ENCODE data around the gene CYP4F11.

The CYP4F11 gene

GRCh38 chr19:15936950-15937349 lies 2.6 kb upstream of the CYP4F11 start:
- TF ChIP-seq GATA3 (IDR thresholded peaks at IDR 0.05; ENCODE audit: low read depth, low read length): no peak
- no peak for TF ChIP-seq GATA2 (IDR thresholded peaks at IDR 0.05; ENCODE audit: low read depth, low read length)

- TF ChIP-seq GATA3 (IDR thresholded peaks at IDR 0.05; ENCODE audit: low read depth, low read length): no peak
- TF ChIP-seq GATA2 (IDR thresholded peaks at IDR 0.05; ENCODE audit: low read depth, low read length): no peak
These were observed 1.8 kb upstream of the CYP4F11 start for GRCh38 chr19:15936173-15936572.

- no peak for TF ChIP-seq GATA2 (IDR thresholded peaks at IDR 0.05; ENCODE audit: low read depth, low read length)
- no peak for TF ChIP-seq GATA3 (IDR thresholded peaks at IDR 0.05; ENCODE audit: low read depth, low read length)
These were observed 906 bp upstream of the CYP4F11 start for GRCh38 chr19:15935167-15935702.

- TF ChIP-seq GATA2 (IDR thresholded peaks at IDR 0.05; ENCODE audit: low read depth, low read length): no peak
- TF ChIP-seq GATA3 (IDR thresholded peaks at IDR 0.05; ENCODE audit: low read depth, low read length): no peak
These were observed 6.0 kb downstream of the CYP4F11 start for GRCh38 chr19:15928321-15928720.

- no peak for TF ChIP-seq GATA2 (IDR thresholded peaks at IDR 0.05; ENCODE audit: low read depth, low read length)
- no peak for TF ChIP-seq GATA3 (IDR thresholded peaks at IDR 0.05; ENCODE audit: low read depth, low read length)
These were observed 7.8 kb downstream of the CYP4F11 start for GRCh38 chr19:15926484-15926883.

GRCh38 chr19:15923702-15924101 lies 10.6 kb downstream of the CYP4F11 start:
- TF ChIP-seq GATA2 (IDR thresholded peaks at IDR 0.05; ENCODE audit: low read depth, low read length) (no peak), GATA3 (IDR thresholded peaks at IDR 0.05; ENCODE audit: low read depth, low read length) (no peak)

- no peak for TF ChIP-seq GATA3 (IDR thresholded peaks at IDR 0.05; ENCODE audit: low read depth, low read length)
- no peak for TF ChIP-seq GATA2 (IDR thresholded peaks at IDR 0.05; ENCODE audit: low read depth, low read length)
These were observed 12.3 kb downstream of the CYP4F11 start for GRCh38 chr19:15922021-15922420.

GRCh38 chr19:15919243-15919642 lies 15.1 kb downstream of the CYP4F11 start:
- TF ChIP-seq GATA2 (IDR thresholded peaks at IDR 0.05; ENCODE audit: low read depth, low read length) (no peak), GATA3 (IDR thresholded peaks at IDR 0.05; ENCODE audit: low read depth, low read length) (no peak)

GRCh38 chr19:15915109-15915508 lies 19.2 kb downstream of the CYP4F11 start:
- TF ChIP-seq GATA3 (IDR thresholded peaks at IDR 0.05; ENCODE audit: low read depth, low read length) (no peak), GATA2 (IDR thresholded peaks at IDR 0.05; ENCODE audit: low read depth, low read length) (no peak)

GRCh38 chr19:15913830-15914229 lies 20.5 kb downstream of the CYP4F11 start:
- TF ChIP-seq GATA3 (IDR thresholded peaks at IDR 0.05; ENCODE audit: low read depth, low read length): no peak
- TF ChIP-seq GATA2 (IDR thresholded peaks at IDR 0.05; ENCODE audit: low read depth, low read length): no peak

GRCh38 chr19:15913384-15913783 lies 20.9 kb downstream of the CYP4F11 start:
- TF ChIP-seq GATA2 (IDR thresholded peaks at IDR 0.05; ENCODE audit: low read depth, low read length) (no peak), GATA3 (IDR thresholded peaks at IDR 0.05; ENCODE audit: low read depth, low read length) (no peak)

- TF ChIP-seq GATA2 (IDR thresholded peaks at IDR 0.05; ENCODE audit: low read depth, low read length) (no peak), GATA3 (IDR thresholded peaks at IDR 0.05; ENCODE audit: low read depth, low read length) (no peak)
These were observed 22.6 kb downstream of the CYP4F11 start for GRCh38 chr19:15911599-15912235.

- TF ChIP-seq GATA2 (IDR thresholded peaks at IDR 0.05; ENCODE audit: low read depth, low read length) (no peak), GATA3 (IDR thresholded peaks at IDR 0.05; ENCODE audit: low read depth, low read length) (no peak)
These were observed 29.3 kb downstream of the CYP4F11 start for GRCh38 chr19:15905026-15905425.

- TF ChIP-seq GATA2 (IDR thresholded peaks at IDR 0.05; ENCODE audit: low read depth, low read length): no peak
- no peak for TF ChIP-seq GATA3 (IDR thresholded peaks at IDR 0.05; ENCODE audit: low read depth, low read length)
These were observed 32.1 kb downstream of the CYP4F11 start for GRCh38 chr19:15902254-15902653.

GRCh38 chr19:15900504-15900903 lies 33.8 kb downstream of the CYP4F11 start:
- no peak for TF ChIP-seq GATA2 (IDR thresholded peaks at IDR 0.05; ENCODE audit: low read depth, low read length)
- TF ChIP-seq GATA3 (IDR thresholded peaks at IDR 0.05; ENCODE audit: low read depth, low read length): no peak
